Vein endothelial cell (primary cell): ENCODE measurements around the gene PLEKHA3. TPM values are rescaled to one million over a fixed set of nuclear protein-coding genes. Genes with fewer than 3 reads are reported as not detected.

Experiments used
- total RNA-seq: library from RNA; depleted of rRNA; stranded (reverse); fragments of >200 nt; gene quantifications from 2 replicates; pipeline ENCODE4 v1.2.3, GENCODE V29; 2012

The PLEKHA3 gene
- total RNA-seq: 10.5 and 14.2 TPM in 2 replicates

GRCh38 chr2:178480227-178481181 is at the start of gene PLEKHA3:
Gene PLEKHA3 (plus strand): TSS chr2:178480457. CDS start chr2:178480870, 413 bp downstream.

DNA sequence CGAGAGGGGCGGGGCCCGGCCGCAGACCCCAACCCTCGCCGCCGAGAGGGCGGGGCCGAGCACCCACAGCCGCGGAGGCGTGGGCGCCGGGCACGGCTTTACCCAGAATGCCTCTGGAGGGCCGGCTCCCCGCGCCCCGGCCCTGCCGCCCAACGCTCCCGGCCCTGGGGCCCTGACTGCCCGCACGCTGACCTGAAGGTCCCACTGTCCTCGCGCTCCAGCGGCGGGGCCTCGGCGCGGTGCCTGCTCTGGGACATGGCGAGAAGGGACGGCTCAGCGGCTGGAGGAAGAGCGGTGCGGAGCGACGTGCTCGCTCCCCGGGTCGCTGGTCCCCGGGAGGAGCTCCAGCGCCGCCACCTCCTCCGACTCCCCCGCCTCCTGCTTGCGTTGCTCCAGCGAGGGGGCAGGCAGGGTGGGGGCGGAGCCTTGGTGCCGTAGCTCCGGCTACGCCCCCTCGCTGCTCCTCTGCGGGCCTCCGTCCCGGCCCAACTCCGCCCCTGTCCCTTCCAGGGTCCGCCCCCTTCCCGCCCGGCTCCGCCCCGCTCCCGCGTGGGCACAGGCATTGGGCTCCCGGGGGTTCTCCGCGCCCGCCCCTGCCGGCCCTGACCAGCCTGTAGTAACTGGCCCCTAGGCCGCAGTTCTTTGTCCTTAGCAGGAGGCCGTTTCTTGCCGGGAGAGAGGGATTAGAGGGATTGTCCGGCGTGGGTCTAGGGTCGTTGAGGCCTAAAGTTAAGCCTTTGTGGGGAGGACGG is 29.3 kb upstream of the PLEKHA3 start, which contains the start of the genes PJVK and PRKRA:
Gene PJVK (plus strand): TSS at position 605 of the 752 bp plus-strand sequence. CDS start 2,032 bp downstream, outside the sequence.
Gene PRKRA (minus strand): TSS at position 402 of the 752 bp plus-strand sequence. CDS start 145 bp downstream, at position 257.

GRCh38 chr2:178478439-178479274 is 1.6 kb upstream of the PLEKHA3 start, which contains the start of gene FKBP7:
Gene FKBP7 (minus strand): TSS chr2:178478600. CDS start chr2:178478499, 101 bp downstream.

Other genes starting within 250 kb of the PLEKHA3 start
- 42.5 and 50.9 TPM in 2 replicates for gene PRKRA, start 29.3 kb upstream of the PLEKHA3 start, total RNA-seq
- gene PJVK, start 29.1 kb upstream of the PLEKHA3 start, total RNA-seq: 0.67 and 0.98 TPM in 2 replicates
- gene FKBP7, start 1.9 kb upstream of the PLEKHA3 start, total RNA-seq: 21.3 and 23.5 TPM in 2 replicates